Measurements from ENCODE around the gene ARHGEF38. TPM values are rescaled to one million over a fixed set of nuclear protein-coding genes. Genes with fewer than 3 reads are reported as not detected.

ARHGEF38 gene
- total RNA-seq, 1 donor: not detected

DNA sequence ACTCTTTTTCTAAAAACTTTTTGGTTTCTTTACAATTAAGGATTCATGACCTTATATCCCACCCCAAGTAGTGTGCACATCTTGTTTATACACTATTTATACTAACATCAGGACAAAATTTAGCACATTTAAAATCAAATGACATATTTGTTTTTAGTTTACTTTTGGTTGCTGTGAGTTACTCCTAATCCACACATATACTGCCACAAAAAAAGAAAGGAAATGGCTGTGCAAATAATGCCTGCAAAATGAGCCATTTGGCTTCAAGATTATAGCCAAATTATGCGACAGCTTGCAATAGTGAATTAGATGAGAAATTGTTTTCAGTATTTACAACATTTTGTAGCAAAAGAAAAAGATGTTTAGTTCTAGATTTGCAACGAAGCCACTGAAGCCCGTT, 10.4 kb upstream of the ARHGEF38 start:
- no peak overlapping the region for H3K4me2 ChIP-seq (ENCODE audit: insufficient read depth, low read length)
- no peaks in the 10 kb centered on the region for H3K9me3 ChIP-seq (ENCODE audit: low read depth, low read length)
- H2AFZ ChIP-seq (ENCODE audit: low read length): no peak overlapping the region
- TF ChIP-seq, protein P1, sequence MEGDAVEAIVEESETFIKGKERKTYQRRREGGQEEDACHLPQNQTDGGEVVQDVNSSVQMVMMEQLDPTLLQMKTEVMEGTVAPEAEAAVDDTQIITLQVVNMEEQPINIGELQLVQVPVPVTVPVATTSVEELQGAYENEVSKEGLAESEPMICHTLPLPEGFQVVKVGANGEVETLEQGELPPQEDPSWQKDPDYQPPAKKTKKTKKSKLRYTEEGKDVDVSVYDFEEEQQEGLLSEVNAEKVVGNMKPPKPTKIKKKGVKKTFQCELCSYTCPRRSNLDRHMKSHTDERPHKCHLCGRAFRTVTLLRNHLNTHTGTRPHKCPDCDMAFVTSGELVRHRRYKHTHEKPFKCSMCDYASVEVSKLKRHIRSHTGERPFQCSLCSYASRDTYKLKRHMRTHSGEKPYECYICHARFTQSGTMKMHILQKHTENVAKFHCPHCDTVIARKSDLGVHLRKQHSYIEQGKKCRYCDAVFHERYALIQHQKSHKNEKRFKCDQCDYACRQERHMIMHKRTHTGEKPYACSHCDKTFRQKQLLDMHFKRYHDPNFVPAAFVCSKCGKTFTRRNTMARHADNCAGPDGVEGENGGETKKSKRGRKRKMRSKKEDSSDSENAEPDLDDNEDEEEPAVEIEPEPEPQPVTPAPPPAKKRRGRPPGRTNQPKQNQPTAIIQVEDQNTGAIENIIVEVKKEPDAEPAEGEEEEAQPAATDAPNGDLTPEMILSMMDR (IDR thresholded peaks at IDR 0.05; ENCODE audit: extremely low read depth, low read depth, low read length): no peak
- DNase-seq (ENCODE audit: insufficient read length, low spot score, missing footprints): no peak
- H3K4me3 ChIP-seq (ENCODE audit: insufficient read depth, low read length): no peak overlapping the region
- no peaks in the 10 kb centered on the region for H3K27me3 ChIP-seq (ENCODE audit: insufficient read depth, low read length)
- H3K36me3 ChIP-seq (ENCODE audit: insufficient read depth, low read length): no peaks in the 10 kb centered on the region
- H4K20me1 ChIP-seq (ENCODE audit: insufficient read depth, low read length): no peaks in the 10 kb centered on the region
- H3K27ac ChIP-seq (ENCODE audit: low read depth, low read length): no peak overlapping the region
- H3K79me2 ChIP-seq (ENCODE audit: insufficient read depth, low read length): no peaks in the 10 kb centered on the region
- H3K4me1 ChIP-seq (ENCODE audit: insufficient read depth, low read length): no peaks in the 10 kb centered on the region

DNA sequence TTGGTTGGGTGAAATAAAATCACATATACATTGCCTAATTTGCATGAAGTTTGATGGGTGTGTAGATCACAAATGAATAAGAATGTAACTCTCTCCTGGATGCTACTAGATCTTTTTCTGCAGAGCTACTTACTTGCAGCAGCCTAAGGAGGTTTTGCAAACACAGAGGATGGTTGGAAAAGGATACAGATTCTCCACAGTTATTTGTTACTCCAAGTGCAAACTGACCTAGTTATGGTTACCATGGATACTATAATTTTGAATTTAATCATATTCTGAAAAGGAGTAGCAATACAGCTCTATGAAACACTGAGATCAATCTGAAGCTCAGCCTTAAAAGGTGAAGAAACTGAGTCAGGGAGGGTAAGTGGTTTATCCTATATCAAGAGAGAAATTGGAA, 9.1 kb upstream of the ARHGEF38 start:
- Histone ChIP-seq H3K4me3 (ENCODE audit: insufficient read depth, low read length) (no peak overlapping the region), H2AFZ (ENCODE audit: low read length) (no peak overlapping the region), H3K4me1 (ENCODE audit: insufficient read depth, low read length) (no peaks in the 10 kb centered on the region), H3K4me2 (ENCODE audit: insufficient read depth, low read length) (no peak overlapping the region), H3K9me3 (ENCODE audit: low read depth, low read length) (no peaks in the 10 kb centered on the region), H3K79me2 (ENCODE audit: insufficient read depth, low read length) (no peaks in the 10 kb centered on the region), H3K36me3 (ENCODE audit: insufficient read depth, low read length) (no peaks in the 10 kb centered on the region), H4K20me1 (ENCODE audit: insufficient read depth, low read length) (no peaks in the 10 kb centered on the region), H3K27me3 (ENCODE audit: insufficient read depth, low read length) (no peaks in the 10 kb centered on the region), H3K27ac (ENCODE audit: low read depth, low read length) (no peak overlapping the region)
- DNase-seq (ENCODE audit: insufficient read length, low spot score, missing footprints): no peak
- TF ChIP-seq, protein P1 (IDR thresholded peaks at IDR 0.05; ENCODE audit: extremely low read depth, low read depth, low read length): no peak

DNA sequence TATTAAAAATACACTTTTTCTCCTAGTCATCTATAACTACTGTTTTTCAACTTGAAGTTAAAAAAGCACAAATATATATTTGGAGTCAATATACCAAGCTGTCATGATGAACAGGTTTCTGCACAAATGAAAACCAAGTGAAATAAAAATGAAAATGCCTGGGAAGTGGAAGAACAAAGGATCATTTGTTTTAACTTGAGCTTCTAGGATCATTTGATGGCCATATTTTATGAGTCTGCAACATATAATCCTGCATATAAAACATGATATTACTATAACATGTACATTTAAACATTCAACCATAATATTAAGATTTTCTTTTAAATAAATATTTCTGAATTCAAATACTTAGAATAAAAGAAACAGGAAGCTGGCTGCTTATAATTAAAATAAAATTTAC, 8.5 kb upstream of the ARHGEF38 start:
- Histone ChIP-seq H3K9me3 (ENCODE audit: low read depth, low read length) (no peaks in the 10 kb centered on the region), H3K4me2 (ENCODE audit: insufficient read depth, low read length) (no peak overlapping the region), H3K79me2 (ENCODE audit: insufficient read depth, low read length) (no peaks in the 10 kb centered on the region), H3K4me3 (ENCODE audit: insufficient read depth, low read length) (no peak overlapping the region), H4K20me1 (ENCODE audit: insufficient read depth, low read length) (no peaks in the 10 kb centered on the region), H3K27me3 (ENCODE audit: insufficient read depth, low read length) (no peaks in the 10 kb centered on the region), H3K4me1 (ENCODE audit: insufficient read depth, low read length) (no peaks in the 10 kb centered on the region), H2AFZ (ENCODE audit: low read length) (no peak overlapping the region), H3K27ac (ENCODE audit: low read depth, low read length) (no peak overlapping the region), H3K36me3 (ENCODE audit: insufficient read depth, low read length) (no peaks in the 10 kb centered on the region)
- TF ChIP-seq, protein P1 (IDR thresholded peaks at IDR 0.05; ENCODE audit: extremely low read depth, low read depth, low read length): no peak
- DNase-seq (ENCODE audit: insufficient read length, low spot score, missing footprints): no peak

DNA sequence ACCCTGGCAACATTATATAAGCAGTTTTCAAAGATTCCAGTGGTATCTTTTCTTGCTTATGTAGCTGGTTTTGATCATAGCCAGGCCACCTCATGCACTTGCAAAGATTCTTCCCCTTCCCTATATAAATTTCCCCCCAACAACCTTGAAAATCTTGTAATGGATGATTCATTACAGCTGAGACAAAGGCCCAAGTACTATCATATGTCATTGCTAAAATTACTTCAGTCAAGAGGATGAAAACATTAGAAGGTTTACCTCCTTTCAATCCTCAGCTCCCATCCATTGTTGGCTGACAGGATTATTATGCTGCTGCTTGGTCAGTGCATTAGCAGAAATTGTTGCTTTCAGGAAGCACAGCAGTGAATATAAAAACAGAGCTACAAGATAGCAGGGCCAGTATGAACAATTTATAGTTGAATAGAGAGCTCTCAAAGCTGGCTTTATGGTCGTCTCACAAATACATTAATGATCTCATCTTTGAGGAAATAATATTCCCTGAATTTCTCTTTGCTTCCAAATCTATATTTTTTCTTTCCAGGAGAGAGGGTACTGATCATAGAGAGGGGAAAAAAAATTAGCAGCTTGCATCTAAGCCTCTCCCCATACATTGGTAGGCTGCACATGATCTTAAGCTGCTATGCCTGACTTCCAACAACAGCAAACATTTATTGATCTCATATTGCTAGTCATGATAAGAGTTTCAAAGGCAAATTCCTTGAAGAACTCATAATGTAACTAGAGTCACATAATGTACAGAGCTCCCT, 7.7 kb upstream of the ARHGEF38 start:
- Histone ChIP-seq H3K27ac (ENCODE audit: low read depth, low read length) (no peak overlapping the region), H3K27me3 (ENCODE audit: insufficient read depth, low read length) (no peaks in the 10 kb centered on the region), H3K4me1 (ENCODE audit: insufficient read depth, low read length) (no peaks in the 10 kb centered on the region), H3K4me2 (ENCODE audit: insufficient read depth, low read length) (no peak overlapping the region), H2AFZ (ENCODE audit: low read length) (no peak overlapping the region), H4K20me1 (ENCODE audit: insufficient read depth, low read length) (no peaks in the 10 kb centered on the region), H3K36me3 (ENCODE audit: insufficient read depth, low read length) (no peaks in the 10 kb centered on the region), H3K4me3 (ENCODE audit: insufficient read depth, low read length) (no peak overlapping the region), H3K79me2 (ENCODE audit: insufficient read depth, low read length) (no peaks in the 10 kb centered on the region), H3K9me3 (ENCODE audit: low read depth, low read length) (no peaks in the 10 kb centered on the region)
- TF ChIP-seq, protein P1 (IDR thresholded peaks at IDR 0.05; ENCODE audit: extremely low read depth, low read depth, low read length): no peak
- no peak for DNase-seq (ENCODE audit: insufficient read length, low spot score, missing footprints)
